ENCODE measurements around the gene NEU1. TPM values are rescaled to one million over a fixed set of nuclear protein-coding genes. Genes with fewer than 3 reads are reported as not detected.

Gene NEU1
- total RNA-seq, 1 experiment from 2014 or later, result 36.2 TPM

GRCh38 chr6:31844507-31844906 is 18.1 kb downstream of the NEU1 start:
- Histone ChIP-seq H3K27me3 (ENCODE audit: insufficient read depth, low read length) (no peaks in the 10 kb centered on the region), H2BK120ac (ENCODE audit: low read depth, low read length, poor library complexity, severe bottlenecking) (no peak overlapping the region), H3K23me2 (ENCODE audit: insufficient read length, low read depth, low read length, poor library complexity, severe bottlenecking) (no peaks in the 10 kb centered on the region), H3K79me2 (ENCODE audit: insufficient read depth, low read length) (no peaks in the 10 kb centered on the region), H2BK15ac (ENCODE audit: low read depth, low read length) (no peak overlapping the region), H3K18ac (ENCODE audit: insufficient read length, low read depth, low read length) (no peak overlapping the region), H2BK12ac (ENCODE audit: insufficient read length, low read depth, low read length) (no peak overlapping the region), H2AK5ac (ENCODE audit: insufficient read length, low read length) (no peak overlapping the region), H3K4me2 (ENCODE audit: insufficient read depth, insufficient read length, low read length) (no peak overlapping the region), H3K14ac (ENCODE audit: insufficient read depth, low read length) (no peak overlapping the region), H2BK5ac (ENCODE audit: insufficient read length, low read length) (no peak overlapping the region), H3T11ph (ENCODE audit: low read length) (no peak overlapping the region), H3K27ac (ENCODE audit: insufficient read length, low read depth, low read length) (no peak overlapping the region), H3K9me3 (ENCODE audit: control insufficient read depth, low read depth, low read length) (no peaks in the 10 kb centered on the region), H3K4me1 (ENCODE audit: insufficient read depth, low read length) (no peaks in the 10 kb centered on the region), H3K23ac (ENCODE audit: insufficient read length, low read depth, low read length) (no peak overlapping the region), H4K5ac (ENCODE audit: insufficient read length, low read depth, low read length) (no peak overlapping the region), H3K9ac (ENCODE audit: extremely low read depth, insufficient read length, low read length) (no peak overlapping the region), H3K79me1 (ENCODE audit: insufficient read depth, low read depth, low read length, poor library complexity, severe bottlenecking) (no peaks in the 10 kb centered on the region), H3K4ac (ENCODE audit: low read depth, low read length) (no peak overlapping the region), H2AFZ (ENCODE audit: low read length) (no peak overlapping the region), H4K8ac (replicated peaks; ENCODE audit: insufficient read length, low read depth, low read length) (no peak overlapping the region), H4K20me1 (ENCODE audit: control insufficient read depth, insufficient read depth, insufficient read length) (peaks cover 2% of the 10 kb centered on the region), H2BK20ac (ENCODE audit: low read depth, low read length, poor library complexity, severe bottlenecking) (no peak overlapping the region), H3K56ac (ENCODE audit: insufficient read length, low read depth, low read length) (no peak overlapping the region), H4K91ac (ENCODE audit: insufficient read length, low read depth, low read length) (no peak overlapping the region)
- no peak for TF ChIP-seq CTCF (conservative IDR thresholded peaks at IDR 0.05)
- Mint-ChIP-seq H3K36me3 (ENCODE audit: insufficient read depth in 1 of 3, low read depth in 3 of 3) (peaks cover 15 to 22% (median 18%) of the 10 kb centered on the region in 3 experiments; a peak in 6 of 7 replicates), H3K27ac (peak overlapping the region in 1 of 3 experiments; percentile 78; a peak in 2 of 7 replicates), H3K27me3 (ENCODE audit: low read depth) (no peaks in the 10 kb centered on the region), H3K4me1 (no peaks in the 10 kb centered on the region), H3K4me3 (no peak overlapping the region), H3K9me3 (no peaks in the 10 kb centered on the region)
- DNase-seq, result no peak
- WGBS (ENCODE audit: extremely low coverage, insufficient read length, low lambda C conversion rate), result no CpG with 5 or more reads among the region's 3 CpGs
